Activated naive CD8-positive, alpha-beta T cell treated with anti-CD3 and anti-CD28 coated beads for 36 hours (primary cell): ENCODE results near the gene PPFIA2. TPM values are rescaled to one million over a fixed set of nuclear protein-coding genes. Genes with fewer than 3 reads are reported as not detected.

Source experiments
- DNase-seq: peaks from one replicate; pipeline ENCODE4 v3.0.0; 2021
- H3K27ac Mint-ChIP-seq: one replicate; pipeline ENCODE4 v1.8.0; 2022; ENCODE audit warnings: mild to moderate bottlenecking, moderate library complexity, mixed read lengths
- H3K27me3 Mint-ChIP-seq: one replicate; pipeline ENCODE4 v1.8.0; 2022; ENCODE audit warnings: mild to moderate bottlenecking, mixed read lengths
- H3K36me3 Mint-ChIP-seq: one replicate; pipeline ENCODE4 v1.8.0; 2021; ENCODE audit warnings: mild to moderate bottlenecking, mixed read lengths
- H3K4me1 Mint-ChIP-seq: one replicate; pipeline ENCODE4 v1.8.0; 2021; ENCODE audit warnings: mixed read lengths
- H3K4me3 Mint-ChIP-seq: one replicate; pipeline ENCODE4 v1.8.0; 2022; ENCODE audit warnings: mild to moderate bottlenecking, moderate library complexity, mixed read lengths
- H3K9me3 Mint-ChIP-seq: one replicate; pipeline ENCODE4 v1.8.0; 2022; ENCODE audit warnings: mixed read lengths
- total RNA-seq, 2 experiments: library from RNA; stranded (reverse); gene quantifications; one replicate each; pipeline ENCODE4 v1.2.3, GENCODE V29; 2021

Gene PPFIA2
- total RNA-seq, 2 experiments from 2014 or later: 0.41 to 0.42 TPM

- H3K36me3 Mint-ChIP-seq: no peaks in the 10 kb centered on the region
- H3K9me3 Mint-ChIP-seq: peaks cover 4% of the 10 kb centered on the region
- no peaks in the 10 kb centered on the region for H3K27me3 Mint-ChIP-seq
- H3K4me3 Mint-ChIP-seq: no peak overlapping the region
- no peak for DNase-seq
- H3K4me1 Mint-ChIP-seq: no peaks in the 10 kb centered on the region
- H3K27ac Mint-ChIP-seq: no peak overlapping the region
Observed at GRCh38 chr12:81339071-81339470, 420.1 kb downstream of the PPFIA2 start.

- Mint-ChIP-seq H3K36me3 (no peaks in the 10 kb centered on the region), H3K9me3 (peaks cover 4% of the 10 kb centered on the region), H3K27ac (no peak overlapping the region), H3K27me3 (no peaks in the 10 kb centered on the region), H3K4me3 (no peak overlapping the region), H3K4me1 (no peaks in the 10 kb centered on the region)
- DNase-seq: no peak
Observed at GRCh38 chr12:81337886-81338285, 421.3 kb downstream of the PPFIA2 start.

DNA sequence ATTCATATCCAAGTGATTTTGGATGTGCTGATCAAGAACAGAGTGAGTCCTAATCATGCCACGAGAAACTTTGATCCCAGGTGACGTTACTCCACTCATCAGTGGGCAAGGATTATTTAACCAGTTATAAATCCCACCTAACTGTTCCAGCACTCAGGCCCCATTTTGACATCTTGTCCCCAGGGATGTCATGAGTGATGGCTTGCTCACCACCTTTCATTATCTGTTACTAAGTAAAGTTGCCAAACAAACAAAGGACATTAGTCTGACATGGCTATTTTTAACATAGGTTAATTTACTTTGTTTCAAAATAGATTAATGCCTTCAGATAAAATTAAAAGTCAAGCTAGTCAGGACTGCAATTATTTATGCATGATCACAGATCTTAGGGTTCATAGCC, 425.3 kb downstream of the PPFIA2 start:
- Mint-ChIP-seq H3K27me3 (no peaks in the 10 kb centered on the region), H3K4me3 (no peak overlapping the region)

GRCh38 chr12:81332054-81332453, 427.1 kb downstream of the PPFIA2 start:
- Mint-ChIP-seq H3K36me3 (no peaks in the 10 kb centered on the region), H3K27me3 (no peaks in the 10 kb centered on the region), H3K27ac (no peak overlapping the region)

More for the DNA sequence above, 425.3 kb downstream of the PPFIA2 start:
- Mint-ChIP-seq H3K36me3 (no peaks in the 10 kb centered on the region), H3K27ac (no peak overlapping the region), H3K4me1 (no peaks in the 10 kb centered on the region), H3K9me3 (peaks cover 2% of the 10 kb centered on the region)
- no peak for DNase-seq

DNA sequence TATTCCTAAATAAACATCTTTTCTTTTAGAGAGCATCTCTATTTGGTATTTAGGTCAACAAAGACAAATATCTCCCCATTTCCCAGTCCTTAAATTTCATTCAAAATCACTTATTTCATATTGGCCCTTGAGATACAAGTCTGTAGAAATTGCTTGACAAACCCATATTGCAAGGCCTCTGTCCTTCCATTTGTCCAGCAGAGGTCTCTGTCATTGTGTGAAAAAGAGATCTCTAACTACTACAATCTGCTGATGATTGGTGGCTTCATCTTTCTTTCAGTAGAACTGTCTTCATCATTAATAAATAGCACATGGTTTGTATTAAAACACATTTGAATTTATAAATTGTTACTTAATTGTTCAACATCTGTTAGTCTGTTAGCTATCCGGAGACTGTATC, 428.7 kb downstream of the PPFIA2 start:
- Mint-ChIP-seq H3K4me1 (no peaks in the 10 kb centered on the region), H3K4me3 (no peak overlapping the region), H3K27ac (no peak overlapping the region), H3K36me3 (no peaks in the 10 kb centered on the region), H3K9me3 (no peaks in the 10 kb centered on the region), H3K27me3 (no peaks in the 10 kb centered on the region)
- DNase-seq: no peak

More at GRCh38 chr12:81332054-81332453, 427.1 kb downstream of the PPFIA2 start:
- H3K9me3 Mint-ChIP-seq: peaks cover under 1% of the 10 kb centered on the region
- no peak overlapping the region for H3K4me3 Mint-ChIP-seq
- H3K4me1 Mint-ChIP-seq: no peaks in the 10 kb centered on the region
- no peak for DNase-seq

DNA sequence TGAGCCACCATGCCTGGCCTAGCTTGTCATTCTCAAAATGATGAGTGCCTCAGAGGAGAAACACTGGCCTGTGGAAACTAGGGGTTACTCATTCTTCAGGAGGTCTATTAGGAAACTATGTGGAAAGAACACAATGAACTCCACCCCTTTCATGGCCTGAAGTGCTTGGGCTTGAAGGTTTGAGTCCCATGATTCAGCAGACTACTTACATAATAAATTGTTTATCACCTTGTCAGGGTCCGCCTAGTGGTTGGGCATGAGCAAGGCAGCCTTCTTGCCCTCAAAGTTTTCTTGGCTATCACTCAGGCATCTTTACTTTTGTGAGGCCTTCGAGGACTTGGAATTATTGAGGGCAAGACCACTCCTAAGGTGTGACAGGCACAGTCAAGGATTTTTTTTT, 430.1 kb downstream of the PPFIA2 start:
- H3K36me3 Mint-ChIP-seq: no peaks in the 10 kb centered on the region
- H3K27me3 Mint-ChIP-seq: no peaks in the 10 kb centered on the region
- DNase-seq: peak; percentile 0
- H3K4me3 Mint-ChIP-seq: no peak overlapping the region
- H3K9me3 Mint-ChIP-seq: no peaks in the 10 kb centered on the region
- no peak overlapping the region for H3K27ac Mint-ChIP-seq
- H3K4me1 Mint-ChIP-seq: no peaks in the 10 kb centered on the region

DNA sequence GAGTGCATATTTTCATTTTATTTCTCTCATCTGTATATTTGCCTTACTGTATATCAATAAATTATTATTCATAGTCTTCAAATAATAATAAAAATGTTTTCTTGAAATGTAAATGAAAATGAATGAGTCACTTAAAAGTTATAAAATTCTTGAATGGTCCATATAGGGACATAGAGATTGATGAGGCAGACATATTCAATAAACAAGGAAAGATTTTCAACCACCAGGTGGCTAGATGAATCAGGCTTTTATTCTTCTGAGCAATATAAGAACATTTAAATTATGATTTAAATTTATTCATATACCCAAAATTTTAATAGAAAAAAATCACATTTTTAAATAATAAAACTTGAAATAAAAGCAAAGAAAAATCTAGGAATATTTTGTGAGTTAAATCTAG, 431.7 kb downstream of the PPFIA2 start:
- Mint-ChIP-seq H3K4me1 (no peaks in the 10 kb centered on the region), H3K27ac (no peak overlapping the region), H3K9me3 (no peaks in the 10 kb centered on the region), H3K27me3 (no peaks in the 10 kb centered on the region), H3K36me3 (no peaks in the 10 kb centered on the region), H3K4me3 (no peak overlapping the region)
- no peak for DNase-seq

DNA sequence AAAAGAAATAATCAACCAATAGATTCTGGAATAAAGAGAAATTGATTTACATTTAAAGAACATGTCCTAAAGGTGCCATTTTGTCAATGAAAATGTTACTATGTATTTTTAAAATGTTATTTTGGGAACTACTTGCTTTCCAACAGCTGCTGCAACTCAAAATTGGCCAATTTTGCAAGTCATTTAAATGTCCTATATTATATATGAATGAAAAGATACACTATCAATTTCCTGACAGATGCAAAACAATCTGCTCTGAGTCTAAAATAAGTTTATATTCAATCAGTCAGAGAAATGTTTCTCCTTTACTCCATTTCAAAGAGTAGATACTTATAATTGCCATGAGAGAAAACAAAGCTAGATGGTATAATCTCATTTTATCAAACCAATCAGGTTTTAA, 434.1 kb downstream of the PPFIA2 start:
- H3K4me3 Mint-ChIP-seq: no peak overlapping the region
- no peaks in the 10 kb centered on the region for H3K4me1 Mint-ChIP-seq
- no peaks in the 10 kb centered on the region for H3K36me3 Mint-ChIP-seq
- H3K27me3 Mint-ChIP-seq: no peaks in the 10 kb centered on the region
- H3K9me3 Mint-ChIP-seq: peaks cover 2% of the 10 kb centered on the region
- H3K27ac Mint-ChIP-seq: no peak overlapping the region
- no peak for DNase-seq

GRCh38 chr12:81314903-81315531, 444.1 kb downstream of the PPFIA2 start:
- Mint-ChIP-seq H3K9me3 (no peaks in the 10 kb centered on the region), H3K27me3 (no peaks in the 10 kb centered on the region), H3K36me3 (no peaks in the 10 kb centered on the region), H3K4me3 (no peak overlapping the region), H3K27ac (no peak overlapping the region), H3K4me1 (no peaks in the 10 kb centered on the region)
- DNase-seq: no peak

GRCh38 chr12:81303935-81304334, 455.2 kb downstream of the PPFIA2 start:
- Mint-ChIP-seq H3K36me3 (no peaks in the 10 kb centered on the region), H3K9me3 (no peaks in the 10 kb centered on the region)

DNA sequence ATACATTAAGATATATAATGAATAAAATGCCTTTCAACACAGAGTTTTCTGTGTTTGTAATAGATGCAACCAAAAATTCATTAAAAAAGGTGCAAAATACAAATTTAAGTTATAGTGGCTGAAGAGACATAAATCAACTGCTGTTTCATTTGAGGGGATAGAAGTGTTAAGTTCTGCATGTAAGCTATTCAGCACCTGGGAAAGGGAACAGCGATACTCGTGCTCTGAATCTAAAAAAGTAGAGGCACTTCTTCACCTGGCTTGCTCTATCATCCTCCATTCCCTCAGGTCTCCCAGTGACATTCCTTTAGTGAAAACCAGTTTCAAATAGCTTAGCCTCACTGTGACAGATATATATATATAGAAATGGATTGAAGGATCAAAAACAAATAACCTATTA, 458.7 kb downstream of the PPFIA2 start:
- no peak for DNase-seq
- H3K27me3 Mint-ChIP-seq: no peaks in the 10 kb centered on the region
- H3K27ac Mint-ChIP-seq: no peak overlapping the region

More at GRCh38 chr12:81303935-81304334, 455.2 kb downstream of the PPFIA2 start:
- Mint-ChIP-seq H3K4me3 (no peak overlapping the region), H3K27ac (no peak overlapping the region), H3K27me3 (no peaks in the 10 kb centered on the region), H3K4me1 (no peaks in the 10 kb centered on the region)
- no peak for DNase-seq

DNA sequence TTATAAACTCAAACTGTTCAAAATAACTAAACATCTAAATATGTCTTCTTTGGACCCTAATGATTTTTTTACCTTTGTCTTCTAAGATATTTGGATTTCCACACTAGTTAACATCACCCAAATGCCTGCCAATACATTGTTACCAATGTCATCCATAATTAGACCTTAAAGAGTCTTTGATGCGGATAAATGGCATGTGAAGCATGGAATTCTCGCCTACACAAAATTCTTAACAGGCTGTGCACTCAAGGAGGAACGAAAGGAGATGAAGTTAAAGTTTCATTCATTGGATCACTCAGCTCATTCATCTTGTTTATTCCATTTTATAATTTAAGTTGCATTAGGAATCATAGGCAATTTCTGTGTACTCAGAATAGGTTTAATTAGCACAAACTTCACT, 461.5 kb downstream of the PPFIA2 start:
- no peaks in the 10 kb centered on the region for H3K4me1 Mint-ChIP-seq
- no peaks in the 10 kb centered on the region for H3K27me3 Mint-ChIP-seq
- peaks cover 3% of the 10 kb centered on the region for H3K9me3 Mint-ChIP-seq
- H3K4me3 Mint-ChIP-seq: no peak overlapping the region
- H3K36me3 Mint-ChIP-seq: no peaks in the 10 kb centered on the region
- H3K27ac Mint-ChIP-seq: no peak overlapping the region
- no peak for DNase-seq

More for the DNA sequence above, 458.7 kb downstream of the PPFIA2 start:
- Mint-ChIP-seq H3K9me3 (no peaks in the 10 kb centered on the region), H3K36me3 (no peaks in the 10 kb centered on the region), H3K4me1 (no peaks in the 10 kb centered on the region), H3K4me3 (no peak overlapping the region)

GRCh38 chr12:81296556-81297305, 462.4 kb downstream of the PPFIA2 start:
- Mint-ChIP-seq H3K27ac (no peak overlapping the region), H3K9me3 (peaks cover 3% of the 10 kb centered on the region), H3K4me3 (no peak overlapping the region), H3K27me3 (no peaks in the 10 kb centered on the region), H3K4me1 (no peaks in the 10 kb centered on the region), H3K36me3 (no peaks in the 10 kb centered on the region)
- no peak for DNase-seq

DNA sequence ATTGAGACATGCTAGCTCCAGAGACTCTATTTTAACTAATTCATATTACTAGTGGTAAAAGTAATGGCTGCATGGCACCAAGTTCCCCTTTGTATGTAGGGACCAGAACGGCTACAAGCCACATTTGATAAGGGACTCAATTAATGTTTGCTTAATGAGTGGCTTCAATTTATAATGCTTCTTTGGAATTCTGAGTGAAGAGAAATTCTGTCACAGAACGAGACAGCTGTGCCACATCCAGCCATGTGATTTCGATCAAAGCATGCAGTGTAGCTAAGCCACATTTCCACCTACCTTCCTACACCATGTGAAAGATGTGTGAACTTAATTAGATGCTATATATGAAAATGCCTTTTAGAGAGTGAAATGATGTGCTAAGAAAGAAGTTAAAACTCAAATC, 463.9 kb downstream of the PPFIA2 start:
- Mint-ChIP-seq H3K27ac (no peak overlapping the region), H3K4me3 (no peak overlapping the region), H3K36me3 (no peaks in the 10 kb centered on the region), H3K27me3 (no peaks in the 10 kb centered on the region), H3K4me1 (no peaks in the 10 kb centered on the region), H3K9me3 (peaks cover 3% of the 10 kb centered on the region)
- no peak for DNase-seq

GRCh38 chr12:81294325-81295190, 464.6 kb downstream of the PPFIA2 start:
- Mint-ChIP-seq H3K36me3 (no peaks in the 10 kb centered on the region), H3K9me3 (peaks cover 3% of the 10 kb centered on the region), H3K4me3 (no peak overlapping the region), H3K4me1 (no peaks in the 10 kb centered on the region), H3K27me3 (no peaks in the 10 kb centered on the region), H3K27ac (no peak overlapping the region)
- no peak for DNase-seq
